Skeletal muscle cell (primary cell): Measurements from ENCODE around the gene PLXNA3.
A peak's percentile ranks its signal among the peaks of the same experiment; 100 is the strongest.

Source experiments
- DNase-seq: peaks from one replicate; pipeline ENCODE4 v3.0.0-alpha.2; 2010; ENCODE audit warnings: low read depth
- H3K4me3 ChIP-seq: 2 replicates; pipeline ENCODE4 v1.5.1; 2011; ENCODE audit warnings: low read depth, mild to moderate bottlenecking, control low read depth, low read length, moderate library complexity

PLXNA3 gene

GRCh38 chrX:154434394-154435168, 23.5 kb upstream of the PLXNA3 start:
- DNase-seq: no peak
- H3K4me3 ChIP-seq: no peak overlapping the region

GRCh38 chrX:154435171-154435733, 22.8 kb upstream of the PLXNA3 start:
- no peak for DNase-seq
- no peak overlapping the region for H3K4me3 ChIP-seq

- peak overlapping the region; percentile 56 for H3K4me3 ChIP-seq
- DNase-seq: no peak
Measured at GRCh38 chrX:154436374-154436982, 21.6 kb upstream of the PLXNA3 start.

- H3K4me3 ChIP-seq: peak within 1 kb of the TSS; percentile 56
- no peak for DNase-seq
Measured at GRCh38 chrX:154436983-154437752, 20.9 kb upstream of the PLXNA3 start, which contains the start of gene GDI1. Gene GDI1 (plus strand): TSS chrX:154437154. CDS start chrX:154437255, 101 bp downstream.

- no peak for DNase-seq
- H3K4me3 ChIP-seq: peak overlapping the region; percentile 56
Measured at GRCh38 chrX:154437971-154438893, 19.8 kb upstream of the PLXNA3 start.

- DNase-seq: no peak
- no peak overlapping the region for H3K4me3 ChIP-seq
Measured at GRCh38 chrX:154439841-154440240, 18.2 kb upstream of the PLXNA3 start.

GRCh38 chrX:154440623-154441357, 17.3 kb upstream of the PLXNA3 start:
- no peak for DNase-seq
- H3K4me3 ChIP-seq: no peak overlapping the region

- no peak for DNase-seq
- H3K4me3 ChIP-seq: no peak overlapping the region
Measured at GRCh38 chrX:154441564-154441963, 16.5 kb upstream of the PLXNA3 start.

- no peak for DNase-seq
- H3K4me3 ChIP-seq: no peak overlapping the region
Measured at GRCh38 chrX:154441984-154442707, 15.9 kb upstream of the PLXNA3 start.

GRCh38 chrX:154443479-154443910, 14.6 kb upstream of the PLXNA3 start:
- DNase-seq: no peak
- peak overlapping the region; percentile 35 for H3K4me3 ChIP-seq

- H3K4me3 ChIP-seq: peak within 1 kb of the TSS; percentile 62
- no peak for DNase-seq
Measured at GRCh38 chrX:154443992-154444754, 13.9 kb upstream of the PLXNA3 start, which contains the start of gene FAM50A. Gene FAM50A (plus strand): TSS chrX:154444141. CDS start chrX:154444236, 95 bp downstream.

GRCh38 chrX:154444755-154445246, 13.3 kb upstream of the PLXNA3 start:
- no peak for DNase-seq
- peak overlapping the region; percentile 62 for H3K4me3 ChIP-seq

- DNase-seq: no peak
- no peak overlapping the region for H3K4me3 ChIP-seq
Measured at GRCh38 chrX:154445776-154446175, 12.3 kb upstream of the PLXNA3 start.

- no peak for DNase-seq
- no peak overlapping the region for H3K4me3 ChIP-seq
Measured at GRCh38 chrX:154446430-154446829, 11.7 kb upstream of the PLXNA3 start.

- H3K4me3 ChIP-seq: no peak overlapping the region
- DNase-seq: no peak
Measured at GRCh38 chrX:154448484-154448883, 9.6 kb upstream of the PLXNA3 start.

GRCh38 chrX:154449618-154450017, 8.5 kb upstream of the PLXNA3 start:
- H3K4me3 ChIP-seq: no peak overlapping the region
- no peak for DNase-seq

GRCh38 chrX:154450312-154450711, 7.8 kb upstream of the PLXNA3 start:
- H3K4me3 ChIP-seq: no peak overlapping the region
- DNase-seq: no peak
